CD4-positive, alpha-beta T cell treated with Interleukin-21 for 1 hour (primary cell): ENCODE results near the gene OTUD3.
"Not testable (repeated sequence)": the region's sequence is repeated elsewhere in the genome, so short reads cannot be mapped to it uniquely, and the experiment has no call there.

Source experiments
- DNase-seq: peaks from one replicate; pipeline ENCODE4 v3.0.0-alpha.2; 2020

The OTUD3 gene

GRCh38 chr1:19921310-19921709 is 39.1 kb downstream of the OTUD3 start:
- DNase-seq: no peak

DNA sequence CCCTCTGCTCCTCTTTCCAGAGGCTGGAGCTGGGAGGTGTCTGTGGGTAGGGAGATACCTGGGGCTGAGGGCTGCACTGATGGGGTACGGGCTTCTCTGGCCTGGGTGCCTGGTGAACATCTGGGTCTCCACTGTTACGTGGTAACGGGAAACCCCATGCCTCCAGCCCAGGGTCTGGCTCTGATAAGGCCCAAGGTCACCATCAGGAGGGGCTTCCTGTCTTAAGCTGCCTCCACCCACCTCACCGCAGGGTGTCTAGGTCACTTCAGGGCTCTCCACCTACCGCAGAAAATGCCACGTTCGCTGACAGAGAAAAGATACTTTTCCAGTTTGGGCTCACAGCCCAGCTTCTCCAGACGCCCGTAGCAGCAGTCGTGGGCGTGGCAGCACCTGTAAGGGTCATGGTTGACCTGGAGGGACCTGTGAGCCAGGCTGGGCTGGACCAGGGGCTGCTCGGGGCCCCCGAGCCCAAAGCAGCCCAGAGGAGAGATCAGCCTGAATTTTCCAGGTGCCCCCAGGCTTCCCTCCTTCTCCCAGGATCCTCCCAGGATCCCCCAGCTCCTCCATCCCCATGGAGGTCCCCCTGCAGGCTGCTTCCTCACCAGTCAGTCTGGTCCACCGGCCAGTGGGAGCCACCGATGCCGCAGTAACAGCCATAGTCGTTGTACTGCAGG is 40.0 kb downstream of the OTUD3 start:
- no peak for DNase-seq

- no peak for DNase-seq
Observed at GRCh38 chr1:19923137-19923952, 41.1 kb downstream of the OTUD3 start, which contains the start of gene PLA2G2E. PLA2G2E (minus strand) TSS chr1:19923617; CDS start chr1:19923559, 58 bp downstream.

GRCh38 chr1:19923953-19924346 is 41.8 kb downstream of the OTUD3 start:
- no peak for DNase-seq

- DNase-seq: no peak
Observed at GRCh38 chr1:19925342-19926070, 43.3 kb downstream of the OTUD3 start.

DNA sequence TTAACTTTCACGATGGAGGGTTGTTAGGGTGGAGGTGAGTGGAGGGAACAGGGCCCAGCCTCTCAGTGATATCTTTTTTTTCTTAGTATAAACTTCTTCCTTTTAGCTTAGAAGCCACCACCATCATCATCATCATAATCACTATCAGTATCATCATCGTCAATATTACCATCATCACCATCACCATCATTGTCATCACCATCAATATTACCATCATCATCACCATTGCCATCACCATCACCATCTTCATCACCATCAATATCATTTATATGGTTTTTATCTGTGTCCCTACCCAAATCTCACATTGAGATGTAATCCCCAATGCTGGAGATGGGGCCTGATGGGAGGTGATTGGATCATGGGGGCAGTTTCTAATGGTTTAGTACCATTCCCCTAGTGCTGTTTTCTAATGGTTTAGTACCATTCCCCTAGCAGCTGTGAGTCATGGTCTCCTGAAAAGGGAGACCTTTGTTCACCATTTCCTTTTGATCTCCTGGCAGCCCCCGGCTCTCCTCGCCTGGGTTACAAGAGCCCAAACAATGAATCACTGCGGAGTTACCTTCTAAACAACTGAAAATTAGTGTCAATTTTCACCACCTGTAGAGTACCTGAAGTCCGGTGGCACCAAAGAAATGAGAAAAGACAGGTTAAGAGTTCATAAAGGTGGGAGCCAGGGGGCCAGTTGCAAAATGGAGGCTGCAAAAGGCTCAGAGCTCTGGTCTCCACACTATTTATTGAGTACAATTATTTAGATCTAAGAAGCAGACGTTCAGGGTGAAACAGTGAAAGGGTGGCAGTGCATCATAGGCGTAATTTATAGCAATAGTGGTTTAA is 44.3 kb downstream of the OTUD3 start:
- DNase-seq: no peak

DNA sequence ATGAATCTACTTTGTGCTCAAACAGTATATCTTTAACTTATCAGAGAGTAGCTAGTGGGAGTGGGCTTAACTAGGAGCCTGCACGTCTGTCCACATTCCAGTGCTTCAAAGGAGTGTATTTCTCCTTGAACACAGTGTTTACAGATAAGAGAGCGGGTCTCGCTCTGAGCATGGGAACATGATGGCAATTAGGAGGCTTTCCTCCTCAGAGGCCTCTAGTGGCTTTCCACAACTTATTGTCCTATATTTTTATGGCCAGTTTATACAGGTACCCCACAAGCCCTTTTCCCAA is 44.9 kb downstream of the OTUD3 start:
- not testable (repeated sequence) for DNase-seq

DNA sequence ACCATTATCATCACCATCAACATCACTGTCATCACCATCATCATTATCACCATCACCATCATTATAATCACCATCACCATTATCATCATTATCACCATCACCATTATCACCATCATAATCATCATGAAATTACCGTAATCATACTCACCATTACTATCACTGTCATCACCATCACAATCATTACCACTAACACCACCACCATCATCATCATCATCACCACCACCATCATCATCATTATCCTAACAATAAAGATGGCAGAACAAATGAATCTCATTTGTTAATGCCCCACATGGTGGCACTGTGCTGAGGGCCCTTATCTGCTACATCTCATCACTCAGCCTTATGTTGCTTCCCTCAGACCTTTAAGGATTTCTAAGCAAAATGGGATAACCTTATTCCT is 50.7 kb downstream of the OTUD3 start:
- DNase-seq: no peak

- no peak for DNase-seq
Observed at GRCh38 chr1:19934336-19934735, 52.1 kb downstream of the OTUD3 start.

GRCh38 chr1:19936061-19936750 is 54.0 kb downstream of the OTUD3 start:
- DNase-seq: no peak

DNA sequence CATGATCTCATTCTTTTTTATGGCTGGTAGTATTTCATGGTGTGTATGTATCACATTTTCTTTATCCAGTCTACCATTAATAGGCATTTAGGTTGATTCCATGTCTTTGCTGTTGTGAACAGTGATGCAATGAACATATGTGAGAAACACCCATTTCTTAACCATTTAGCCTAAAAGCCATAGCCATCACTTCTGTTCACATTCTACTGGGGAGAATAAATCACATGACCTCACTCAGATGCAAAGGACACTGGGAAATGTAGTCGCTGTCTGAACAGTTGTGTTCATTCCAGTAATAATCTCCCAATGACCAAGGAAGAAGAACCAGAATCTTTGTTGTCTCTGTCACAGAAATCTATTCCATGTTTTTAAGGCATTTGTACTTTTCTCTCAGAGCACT is 56.3 kb downstream of the OTUD3 start:
- no peak for DNase-seq

DNA sequence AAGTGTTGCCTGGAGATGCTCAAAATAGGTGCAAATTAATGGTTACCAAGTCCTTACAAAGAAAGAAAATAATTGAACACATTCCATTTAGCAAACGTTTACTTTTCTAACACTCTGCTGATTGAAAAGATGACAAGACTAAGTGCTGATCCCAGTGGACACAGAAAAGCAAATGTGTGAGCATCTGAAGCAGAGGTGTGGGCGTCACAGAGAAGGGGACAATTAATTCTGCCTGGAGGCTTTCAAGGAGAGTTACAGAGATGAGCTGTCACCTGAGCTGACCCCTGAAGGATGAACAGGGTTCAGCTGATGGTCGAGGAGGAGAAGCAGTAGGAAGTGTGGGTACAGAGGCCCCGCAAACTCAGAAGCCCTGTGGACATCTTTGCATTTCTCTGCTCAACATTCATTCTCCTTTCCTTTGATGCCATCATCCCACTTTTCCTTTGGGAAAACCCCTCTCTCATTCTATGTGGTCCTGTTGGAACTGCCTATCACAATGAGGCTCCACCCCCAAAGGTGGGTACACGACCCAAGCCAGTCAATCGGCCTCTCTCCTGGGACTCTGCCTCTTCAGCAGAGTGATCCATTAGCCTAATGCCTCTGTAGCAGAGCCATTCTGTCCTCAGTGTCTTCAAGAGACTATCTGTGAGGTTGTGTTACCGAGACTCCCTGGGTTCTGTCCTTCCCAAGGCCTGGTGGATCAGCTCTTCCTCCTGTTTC is 58.5 kb downstream of the OTUD3 start:
- no peak for DNase-seq

DNA sequence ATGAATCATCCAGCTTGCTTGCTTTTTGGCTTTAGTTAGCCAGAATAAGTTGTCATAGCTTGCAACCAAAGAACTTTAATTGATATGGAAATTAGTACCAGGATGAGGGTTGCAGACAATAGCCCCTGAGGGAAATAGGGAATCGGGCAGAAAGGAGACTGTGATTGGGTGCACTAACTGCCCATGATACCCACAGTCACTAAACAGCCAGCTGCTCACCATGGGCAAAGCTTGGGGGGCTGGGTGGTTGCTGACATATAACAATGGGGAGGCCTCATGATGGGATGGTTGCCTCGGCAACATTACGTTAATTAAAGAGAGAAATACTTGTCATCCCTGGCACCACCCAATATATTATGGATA is 59.0 kb downstream of the OTUD3 start:
- DNase-seq: no peak

- DNase-seq: no peak
Observed at GRCh38 chr1:19942088-19942487, 59.9 kb downstream of the OTUD3 start.

GRCh38 chr1:19942657-19943056 is 60.5 kb downstream of the OTUD3 start:
- DNase-seq: no peak

DNA sequence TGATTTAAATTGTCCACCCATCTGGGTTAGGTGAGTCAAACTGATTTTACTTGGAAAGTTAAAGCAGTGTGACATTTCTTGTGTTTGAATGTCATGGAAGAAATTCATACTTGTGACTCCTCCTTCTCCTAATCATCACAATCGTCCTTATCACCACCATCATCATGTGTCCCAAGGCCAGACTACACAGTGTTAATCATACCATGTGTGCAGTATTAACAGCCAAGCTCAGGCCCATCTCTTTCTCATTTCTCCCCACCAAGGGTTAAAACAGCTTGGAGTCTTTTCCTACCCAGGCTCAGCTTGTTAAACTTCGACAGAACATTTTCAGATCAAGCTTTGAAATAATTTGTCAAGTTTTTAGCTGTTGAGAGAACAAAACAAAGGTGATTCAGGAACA is 63.7 kb downstream of the OTUD3 start:
- DNase-seq: no peak

DNA sequence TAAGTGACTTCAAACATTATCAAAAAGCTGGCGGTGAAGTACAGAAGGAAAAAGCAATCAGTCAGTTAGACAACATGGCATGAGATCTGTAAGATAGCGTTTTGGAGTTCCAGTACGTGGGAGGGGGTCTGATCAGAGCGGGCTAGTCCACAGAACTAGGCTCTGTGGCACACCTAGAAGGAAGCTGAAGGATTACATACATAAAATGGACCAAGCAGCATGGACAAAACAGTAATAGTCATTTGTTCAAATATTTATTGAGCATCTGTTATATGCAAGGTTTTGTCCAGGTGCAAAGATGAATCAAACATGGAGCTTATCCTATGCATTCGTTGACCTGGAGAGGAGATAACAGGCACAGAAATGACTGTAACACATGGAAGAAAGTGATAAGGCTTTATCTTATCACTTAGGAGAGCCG is 64.1 kb downstream of the OTUD3 start:
- DNase-seq: no peak

DNA sequence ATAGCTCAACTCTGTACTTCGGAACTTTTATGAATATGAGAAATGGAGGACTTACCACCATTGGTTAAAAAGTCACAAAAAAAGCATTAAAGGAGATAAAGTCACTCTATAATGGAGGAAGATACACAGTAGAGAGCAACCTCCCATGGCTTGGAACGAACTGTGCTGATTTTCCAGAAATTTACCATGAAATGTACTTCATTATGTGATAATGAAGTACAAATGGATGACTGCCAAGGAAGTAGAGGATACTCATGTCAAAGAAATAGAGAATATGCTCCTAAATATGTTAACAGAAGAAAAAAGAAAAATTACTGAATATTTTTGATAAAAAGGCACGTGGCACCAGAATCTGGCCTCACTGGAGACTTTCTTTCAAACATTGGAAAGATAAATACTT is 64.8 kb downstream of the OTUD3 start:
- no peak for DNase-seq

GRCh38 chr1:19949016-19949415 is 66.8 kb downstream of the OTUD3 start:
- DNase-seq: no peak

- no peak for DNase-seq
Observed at GRCh38 chr1:19954059-19954458, 71.9 kb downstream of the OTUD3 start.

DNA sequence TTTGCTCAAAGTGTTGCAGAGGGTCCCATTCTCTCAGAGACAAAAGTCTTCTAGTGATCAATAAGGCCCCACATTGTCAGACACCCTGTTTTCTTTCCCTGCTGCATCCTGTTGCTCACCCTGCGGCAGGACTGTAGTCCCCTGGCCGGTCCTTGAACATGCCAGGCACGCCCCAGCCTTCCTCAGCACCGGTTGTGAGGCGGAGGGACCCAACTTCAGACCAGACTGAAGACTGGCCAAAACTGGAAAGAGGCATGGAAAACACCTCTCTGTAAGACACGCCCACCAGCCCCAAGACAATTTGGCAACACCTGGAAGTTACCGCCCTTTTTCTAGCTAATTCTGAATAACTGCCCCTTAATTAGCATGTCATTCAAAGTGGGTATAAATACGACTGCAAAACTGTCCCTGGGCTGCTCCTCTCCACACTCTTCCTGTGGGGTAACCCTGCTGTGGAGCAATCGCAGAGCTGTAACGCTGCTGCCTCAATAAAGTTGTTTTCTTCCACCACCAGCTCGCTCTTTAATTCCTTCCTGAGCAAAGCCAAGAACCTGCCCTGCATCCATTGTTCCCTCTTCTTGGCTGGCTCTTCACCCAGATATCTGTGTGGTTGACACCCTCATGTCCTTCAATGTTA is 73.5 kb downstream of the OTUD3 start:
- no peak for DNase-seq
